ENCODE results near the gene SNED1.

Gene SNED1

GRCh38 chr2:240992572-240993291, 5.7 kb upstream of the SNED1 start:
- no peak for DNase-seq (ENCODE audit: low spot score)

DNA sequence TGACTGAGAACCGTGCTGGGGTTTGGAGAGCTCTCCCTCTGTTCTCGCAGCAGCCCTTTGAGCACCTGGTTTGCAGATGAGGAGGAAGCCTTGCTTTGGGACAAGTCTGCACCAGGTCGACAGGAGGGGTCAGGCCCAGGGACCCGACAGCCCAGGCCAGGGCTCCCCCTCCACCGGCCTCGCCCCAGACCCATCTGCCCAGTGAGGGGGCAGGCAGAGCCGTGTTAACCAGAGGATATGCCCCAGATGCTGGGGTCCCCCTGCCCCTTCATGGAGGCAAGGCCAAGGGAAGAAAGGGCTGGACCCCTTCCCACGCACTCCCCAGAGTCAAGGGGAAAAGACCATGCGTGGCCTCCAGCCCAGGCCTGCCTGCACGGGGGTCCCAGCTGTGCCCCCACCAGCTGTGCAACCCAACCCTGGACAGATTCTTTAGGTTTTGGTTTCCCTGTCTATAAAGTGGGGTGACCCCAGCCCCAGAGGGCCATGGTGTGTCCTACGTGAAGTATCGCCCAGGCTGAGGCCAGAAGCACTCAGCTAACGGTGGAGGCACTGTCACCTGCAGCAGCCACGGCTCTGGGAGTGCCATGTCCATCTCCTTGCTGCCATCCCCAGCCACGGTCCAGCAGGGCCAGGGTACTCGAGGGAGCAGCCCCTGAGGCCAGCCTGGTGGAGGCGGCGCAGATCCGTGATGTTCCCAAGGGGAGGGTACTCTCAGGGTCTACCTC, 4.8 kb upstream of the SNED1 start:
- DNase-seq (ENCODE audit: low spot score), result no peak

GRCh38 chr2:240994171-240994896, 4.1 kb upstream of the SNED1 start:
- DNase-seq (ENCODE audit: low spot score), result no peak

- DNase-seq (ENCODE audit: low spot score), result no peak
Observed at GRCh38 chr2:240995041-240996021, 3.1 kb upstream of the SNED1 start.

DNA sequence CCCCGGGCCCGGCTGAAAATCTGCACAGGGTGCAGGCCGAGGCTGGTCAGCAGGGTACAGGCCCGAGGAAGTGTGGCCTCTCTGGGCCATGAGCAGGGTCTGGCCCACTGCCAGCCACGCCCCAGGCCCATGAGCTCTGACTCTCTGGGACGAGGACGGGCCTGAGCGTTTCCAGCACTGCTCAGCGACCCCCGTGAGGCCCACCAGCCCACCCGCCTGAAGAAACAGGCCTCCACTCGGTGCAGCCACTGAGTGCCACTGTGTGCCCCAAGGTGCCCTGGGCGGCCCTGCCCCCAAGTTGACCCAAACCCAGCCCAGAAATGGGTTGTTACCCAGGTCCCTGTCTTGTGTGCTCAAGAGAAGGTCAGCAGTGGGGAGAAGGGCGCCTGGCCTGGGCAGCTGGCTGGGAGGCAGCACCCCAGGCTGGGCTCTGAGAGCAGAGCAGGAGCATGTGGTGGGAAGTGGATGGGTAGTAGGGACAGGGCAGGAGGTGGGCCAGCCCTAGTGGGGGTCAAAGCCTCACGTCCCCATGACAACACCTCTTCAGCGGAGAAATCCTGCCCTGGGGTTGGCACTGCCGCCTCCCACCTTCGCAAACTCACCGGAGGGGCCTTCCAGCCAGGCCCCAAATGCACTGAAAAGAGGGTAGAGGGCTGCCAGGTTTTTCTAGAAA, 2.1 kb upstream of the SNED1 start:
- DNase-seq (ENCODE audit: low spot score), result no peak

DNA sequence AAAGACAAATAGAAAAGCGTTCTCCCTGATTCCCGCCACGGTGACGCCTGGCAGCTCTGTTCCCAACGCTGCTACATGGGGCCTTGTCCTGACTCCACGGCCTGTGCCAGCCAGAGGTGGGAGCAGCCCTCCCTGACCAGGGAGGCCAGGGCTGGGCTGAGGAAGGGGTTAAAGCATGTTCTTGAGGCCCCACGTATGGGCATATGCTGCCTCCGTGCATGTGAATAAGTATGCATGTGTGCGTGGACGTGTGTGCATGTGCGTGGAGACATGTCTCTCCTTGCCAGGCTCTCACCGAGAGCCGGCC, 1.6 kb upstream of the SNED1 start:
- no peak for DNase-seq (ENCODE audit: low spot score)

DNA sequence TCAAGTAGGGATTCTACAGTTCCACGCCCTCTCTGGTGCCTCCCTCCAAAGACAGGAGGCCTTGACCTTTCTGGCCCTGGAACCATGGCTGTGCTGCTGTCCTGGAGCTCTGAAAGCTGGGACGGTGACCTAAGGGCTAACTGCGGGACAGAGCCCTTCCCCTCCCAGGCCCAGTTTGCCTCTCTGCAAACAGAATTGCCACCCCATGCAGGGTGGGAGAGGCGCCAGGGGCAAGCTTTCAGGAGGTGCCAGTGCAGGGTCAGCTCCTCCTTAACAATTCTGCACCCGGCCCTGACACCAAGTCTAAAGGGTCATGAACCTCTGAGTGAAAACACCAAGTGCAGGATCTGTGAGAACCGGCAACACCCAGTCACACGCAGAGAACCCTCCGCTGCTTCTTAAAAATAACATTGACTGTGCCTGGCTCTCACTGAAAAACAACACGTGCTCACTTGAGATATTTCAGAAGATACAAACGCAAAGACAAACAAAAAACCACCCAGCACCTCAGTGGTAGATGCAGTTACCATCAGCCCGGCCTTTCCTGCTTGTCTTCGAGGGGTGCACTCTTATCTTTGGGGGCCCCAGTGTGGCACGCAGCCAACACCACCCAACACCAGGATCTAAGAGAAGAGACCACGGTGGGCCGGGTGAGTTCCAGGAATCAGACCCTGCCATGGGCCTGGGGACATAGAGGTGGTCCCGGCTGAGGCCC, 1.1 kb upstream of the SNED1 start:
- no peak for DNase-seq (ENCODE audit: low spot score)

DNA sequence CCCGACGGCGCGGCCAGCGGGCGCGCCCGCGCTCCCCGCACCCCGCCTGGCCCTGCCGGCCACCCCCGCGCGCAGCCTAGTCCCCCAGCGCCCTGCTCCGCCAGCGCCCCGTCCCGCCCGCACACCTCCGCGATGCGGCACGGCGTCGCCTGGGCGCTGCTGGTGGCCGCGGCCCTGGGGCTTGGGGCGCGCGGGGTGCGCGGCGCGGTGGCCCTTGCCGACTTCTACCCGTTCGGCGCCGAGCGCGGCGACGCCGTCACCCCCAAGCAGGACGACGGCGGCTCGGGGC, 232 bp downstream of the SNED1 start:
- no peak for DNase-seq (ENCODE audit: low spot score)

GRCh38 chr2:240998995-240999791, 775 bp downstream of the SNED1 start:
- DNase-seq (ENCODE audit: low spot score), result no peak

DNA sequence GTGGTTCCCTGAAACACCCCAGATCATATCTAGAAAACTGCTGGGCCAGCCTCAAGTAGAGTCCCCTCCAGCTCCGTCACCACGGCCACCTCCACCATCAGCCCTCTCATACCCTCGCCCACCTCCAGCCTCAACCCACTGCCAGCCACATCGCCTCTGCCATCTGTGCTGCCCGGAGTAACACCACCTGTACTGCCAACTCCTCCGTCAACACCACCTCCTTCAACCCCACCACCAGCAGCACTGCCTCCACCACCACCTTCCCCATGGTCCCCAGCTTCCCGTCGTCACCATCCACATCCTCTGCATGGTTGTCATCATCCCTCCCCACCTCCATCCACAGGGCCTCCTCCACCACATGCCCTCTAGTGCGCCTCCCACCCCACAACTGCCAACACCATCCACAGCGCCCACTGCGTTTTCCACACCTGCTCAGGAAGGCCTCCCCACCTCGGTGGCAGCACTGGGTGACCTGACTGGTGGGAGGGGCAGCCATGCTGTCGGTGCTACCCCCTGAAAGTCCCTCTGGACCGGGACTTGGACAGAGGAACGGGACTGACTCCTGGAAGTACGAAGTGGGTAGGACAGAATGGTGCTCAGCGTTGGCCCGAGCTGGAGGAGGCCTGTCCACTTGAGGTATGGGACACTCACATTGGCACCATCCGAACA, 1.6 kb downstream of the SNED1 start:
- DNase-seq (ENCODE audit: low spot score), result no peak

GRCh38 chr2:241000831-241001321, 2.5 kb downstream of the SNED1 start:
- DNase-seq (ENCODE audit: low spot score), result no peak

- DNase-seq (ENCODE audit: low spot score), result peak; percentile 28
Observed at GRCh38 chr2:241001413-241002274, 3.2 kb downstream of the SNED1 start.

DNA sequence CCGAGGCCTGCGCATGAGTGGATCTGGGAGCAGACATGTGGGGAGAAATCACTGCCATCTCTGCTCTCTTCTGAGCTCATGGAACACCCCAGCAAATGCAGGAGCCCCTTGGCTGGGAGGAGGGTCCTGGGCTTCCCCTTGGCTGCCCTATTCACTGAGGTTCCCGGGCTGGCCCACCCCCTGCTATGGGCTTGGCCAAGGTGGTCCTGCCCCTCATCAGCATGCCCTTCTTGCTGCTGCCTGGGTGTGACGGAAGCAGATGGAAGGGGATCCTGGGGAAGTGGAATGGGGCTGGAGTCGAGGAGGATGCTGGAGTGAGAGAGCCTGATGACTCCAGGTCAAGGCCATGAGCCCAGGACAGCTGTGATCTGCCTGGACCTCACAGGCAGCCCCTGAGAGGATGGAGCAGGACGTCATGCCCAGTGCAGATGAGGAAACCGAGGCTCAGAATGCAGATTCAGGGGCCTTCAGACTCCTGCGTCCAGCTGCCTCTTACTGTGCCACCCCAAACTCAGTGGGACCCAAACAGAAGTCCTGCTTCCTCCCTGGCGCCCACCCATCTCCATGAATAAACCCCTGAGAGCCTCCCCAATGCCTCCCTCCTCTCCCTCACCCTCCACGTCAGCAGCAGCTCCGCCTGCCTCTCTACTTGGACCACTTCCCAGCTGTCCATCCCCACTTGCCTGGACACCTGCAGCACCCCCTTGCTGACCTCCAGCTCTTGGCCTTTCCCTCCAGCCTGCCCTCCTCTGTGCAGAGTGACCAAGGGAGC, 4.0 kb downstream of the SNED1 start:
- DNase-seq (ENCODE audit: low spot score), result no peak

GRCh38 chr2:241003047-241003360, 4.6 kb downstream of the SNED1 start:
- DNase-seq (ENCODE audit: low spot score), result no peak

- DNase-seq (ENCODE audit: low spot score), result no peak
Observed at GRCh38 chr2:241003369-241003768, 5.0 kb downstream of the SNED1 start.

GRCh38 chr2:241003830-241004564, 5.6 kb downstream of the SNED1 start:
- no peak for DNase-seq (ENCODE audit: low spot score)

- no peak for DNase-seq (ENCODE audit: low spot score)
Observed at GRCh38 chr2:241005569-241005968, 7.2 kb downstream of the SNED1 start.
